Heart right ventricle (tissue), 16 donors: ENCODE results near the gene FBP1. TPM values are rescaled to one million over a fixed set of nuclear protein-coding genes. Genes with fewer than 3 reads are reported as not detected.

Experiments used
- ATAC-seq, 8 donors: fragments of 200-7000 bp; cut with Tn5 transposase; one replicate each; pipeline ENCODE4 v1.9.1; 2020; ENCODE audit warnings: mild to moderate bottlenecking in 8 of 8, moderate library complexity in 8 of 8, moderate number of reproducible peaks in 1 of 8
- DNase-seq, 2 donors: peaks; one replicate each; pipeline ENCODE4 v3.0.0-alpha.2; 2020
- H3K27ac ChIP-seq, 10 donors: fragments of 200-600 bp; sonication (generic) in 2 of 10; one replicate each; pipeline versions ENCODE4 v1.5.0 to v1.8.0; 2020 to 2022; ENCODE audit warnings: mild to moderate bottlenecking in 3 of 10
- H3K27me3 ChIP-seq, 7 donors: fragments of 200-600 bp; one replicate each; pipeline ENCODE4 v1.8.0; 2021 to 2022; ENCODE audit warnings: mild to moderate bottlenecking in 2 of 7
- H3K36me3 ChIP-seq, 9 donors: fragments of 200-600 bp; sonication (generic) in 1 of 9; one replicate each; pipeline versions ENCODE4 v1.5.0 to v1.8.0; 2020 to 2022; ENCODE audit warnings: mild to moderate bottlenecking in 2 of 9
- H3K4me1 ChIP-seq, 9 donors: fragments of 200-600 bp; sonication (generic) in 1 of 9; one replicate each; pipeline versions ENCODE4 v1.5.0 to v1.8.0; 2020 to 2022; ENCODE audit warnings: mild to moderate bottlenecking in 4 of 9
- H3K4me3 ChIP-seq, 10 donors: fragments of 200-600 bp; sonication (generic) in 2 of 10; one replicate each; pipeline versions ENCODE4 v1.5.0 to v1.8.0; 2020 to 2022; ENCODE audit warnings: mild to moderate bottlenecking in 7 of 10, moderate library complexity in 2 of 10
- H3K9me3 ChIP-seq, 11 donors: fragments of 200-600 bp in 10 of 11; sonication (generic) in 2 of 11; one replicate each; pipeline versions ENCODE4 v1.5.0 to v1.8.0; 2013 to 2022; ENCODE audit warnings: mild to moderate bottlenecking in 2 of 11, control low read depth in 1 of 11, moderate library complexity in 1 of 11
- WGBS, 2 donors: extraction: QIAGEN DNeasy Blood & Tissue Kit; methylation state at CpG; one replicate each; pipeline ENCODE4 v1.1.7; 2013; ENCODE audit warnings: inconsistent platforms in 1 of 2; 5-methylcytosine and 5-hydroxymethylcytosine counted together
- intact Hi-C, 10 donors: fragments of 100-400 bp; cut with DNase I; formaldehyde crosslinking; loops; one replicate each; pipeline versions ENCODE4 v1.11.1 to v1.14.2; 2022
- polyA plus RNA-seq, 2 donors: library from polyadenylated mRNA; stranded (reverse); fragments of 200-250 nt; gene quantifications; one replicate each; pipeline ENCODE4 v1.2.3, GENCODE V29; 2013
- total RNA-seq, 10 donors: library from RNA; stranded (reverse); fragmentation: NEBNext Ultra II Directional in 3 of 10; extraction: Animal tissue kit (Norgen Biotek cat#: 25700) in 3 of 10; gene quantifications; one replicate each; pipeline versions ENCODE4 v1.2.1 to v1.2.4, GENCODE V29; 2021 to 2023
- TF ChIP-seq, protein P1 (sequence below), 9 donors: fragments of 200-600 bp; sonication (generic) in 2 of 9; IDR thresholded peaks; one replicate each; pipeline versions ENCODE4 v1.5.0 to v1.8.0; 2021 to 2022; ENCODE audit warnings: antibody characterized with exemption in 9 of 9, mild to moderate bottlenecking in 5 of 9, moderate library complexity in 1 of 9
- donor health status: Arrhythmogenic right ventricular cardiomyopathy.
- donor health status: ischemic (EF 13 %, LVEDD 7.1; RV severe dilation, severe dysfunction).
- donor health status: healthy with polysubstance abuse.
- donor health status: DM: no; HTN: yes; CAD: no.
- donor health status: DM: no; HTN: no; CAD: no.
- donor health status: ischemic (EF 25% LVEDD 6.9; RV normal size, moderate dysfunction).
- donor health status: ischemic (EF 25% LVEDD 5.7; RV mildly dilated, moderate dysfunction).
- donor health status: healthy.
- donor health status: DM: yes; HTN: yes; CAD: no.
- donor health status: Ischemic cardiomyopathy.
- donor health status: ischemic (EF 35%, LVEDD 5.7; RV mildly dilated, moderate dysfunction).
- donor health status: nonischemic (EF 11% LVEDD 7.7; RV severe dilation, severe dysfunction).
- donor health status: DM: yes; HTN: yes; CAD: no.
- donor health status: PGD.
- donor health status: ischemic (EF 29% LVEDD 5.4; RV normal size, mild dysfunction).
- donor health status: nonischemic (EF 23%, LVEDD 6.1; RV moderate dilation, normal function).

The FBP1 gene
- total and polyA plus RNA-seq, 12 donors, result 0.16 to 9.7 (median 0.57) TPM

DNA sequence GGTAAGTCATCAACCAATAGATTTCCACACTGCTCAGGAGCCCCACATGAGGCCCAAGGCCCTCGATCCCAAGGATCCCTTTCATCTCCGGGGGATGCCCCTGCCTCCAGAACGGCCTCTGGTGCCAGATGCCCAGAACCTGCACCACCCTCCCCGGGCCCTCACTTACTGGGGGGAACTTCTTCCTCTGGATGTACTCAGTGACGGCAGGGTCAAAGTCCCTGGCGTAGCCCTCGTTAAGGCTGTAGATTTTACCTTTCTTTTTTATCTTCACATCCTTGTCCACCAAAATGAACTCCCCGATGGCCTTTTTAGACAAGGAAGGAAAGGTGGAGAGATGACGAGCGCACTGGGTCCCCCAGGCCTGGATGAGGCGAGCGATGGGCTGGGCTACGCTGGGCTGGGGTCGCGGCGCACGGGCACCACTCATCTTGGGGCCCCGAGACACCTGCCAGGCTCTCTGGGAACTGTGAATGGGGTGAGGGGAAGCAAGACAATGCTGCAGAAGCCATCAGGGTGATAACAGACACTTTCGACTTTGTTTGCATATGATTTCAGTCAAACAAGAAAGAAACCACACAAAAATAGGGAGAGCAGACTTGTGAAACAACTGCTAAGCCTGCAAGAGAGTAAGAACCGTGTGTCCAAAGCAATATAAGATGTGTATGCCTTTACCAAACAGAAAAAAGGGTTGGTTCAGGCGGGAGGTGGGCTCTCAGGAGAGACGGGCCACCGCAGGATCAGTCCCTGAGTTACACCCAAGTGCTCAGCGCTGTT lies 32.5 kb downstream of the FBP1 start:
- ATAC-seq (no peak), DNase-seq (no peak)
- no peak overlapping the region for H3K27ac ChIP-seq
- H3K4me1 ChIP-seq, result peaks cover 0 to 4% (median 0%) of the 10 kb centered on the region in 9 donors
- 87 to 95% methylated on average over 24 of the region's 24 CpGs for WGBS, 2 donors
- intact Hi-C loops, result no loop called here
- H3K9me3 ChIP-seq, result no peaks in the 10 kb centered on the region
- H3K27me3 ChIP-seq, result peaks cover 0 to 29% (median 6%) of the 10 kb centered on the region in 7 donors
- H3K36me3 ChIP-seq, result no peaks in the 10 kb centered on the region
- TF ChIP-seq, protein P1, sequence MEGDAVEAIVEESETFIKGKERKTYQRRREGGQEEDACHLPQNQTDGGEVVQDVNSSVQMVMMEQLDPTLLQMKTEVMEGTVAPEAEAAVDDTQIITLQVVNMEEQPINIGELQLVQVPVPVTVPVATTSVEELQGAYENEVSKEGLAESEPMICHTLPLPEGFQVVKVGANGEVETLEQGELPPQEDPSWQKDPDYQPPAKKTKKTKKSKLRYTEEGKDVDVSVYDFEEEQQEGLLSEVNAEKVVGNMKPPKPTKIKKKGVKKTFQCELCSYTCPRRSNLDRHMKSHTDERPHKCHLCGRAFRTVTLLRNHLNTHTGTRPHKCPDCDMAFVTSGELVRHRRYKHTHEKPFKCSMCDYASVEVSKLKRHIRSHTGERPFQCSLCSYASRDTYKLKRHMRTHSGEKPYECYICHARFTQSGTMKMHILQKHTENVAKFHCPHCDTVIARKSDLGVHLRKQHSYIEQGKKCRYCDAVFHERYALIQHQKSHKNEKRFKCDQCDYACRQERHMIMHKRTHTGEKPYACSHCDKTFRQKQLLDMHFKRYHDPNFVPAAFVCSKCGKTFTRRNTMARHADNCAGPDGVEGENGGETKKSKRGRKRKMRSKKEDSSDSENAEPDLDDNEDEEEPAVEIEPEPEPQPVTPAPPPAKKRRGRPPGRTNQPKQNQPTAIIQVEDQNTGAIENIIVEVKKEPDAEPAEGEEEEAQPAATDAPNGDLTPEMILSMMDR (IDR thresholded peaks at IDR 0.05), result no peak
- no peak overlapping the region for H3K4me3 ChIP-seq

DNA sequence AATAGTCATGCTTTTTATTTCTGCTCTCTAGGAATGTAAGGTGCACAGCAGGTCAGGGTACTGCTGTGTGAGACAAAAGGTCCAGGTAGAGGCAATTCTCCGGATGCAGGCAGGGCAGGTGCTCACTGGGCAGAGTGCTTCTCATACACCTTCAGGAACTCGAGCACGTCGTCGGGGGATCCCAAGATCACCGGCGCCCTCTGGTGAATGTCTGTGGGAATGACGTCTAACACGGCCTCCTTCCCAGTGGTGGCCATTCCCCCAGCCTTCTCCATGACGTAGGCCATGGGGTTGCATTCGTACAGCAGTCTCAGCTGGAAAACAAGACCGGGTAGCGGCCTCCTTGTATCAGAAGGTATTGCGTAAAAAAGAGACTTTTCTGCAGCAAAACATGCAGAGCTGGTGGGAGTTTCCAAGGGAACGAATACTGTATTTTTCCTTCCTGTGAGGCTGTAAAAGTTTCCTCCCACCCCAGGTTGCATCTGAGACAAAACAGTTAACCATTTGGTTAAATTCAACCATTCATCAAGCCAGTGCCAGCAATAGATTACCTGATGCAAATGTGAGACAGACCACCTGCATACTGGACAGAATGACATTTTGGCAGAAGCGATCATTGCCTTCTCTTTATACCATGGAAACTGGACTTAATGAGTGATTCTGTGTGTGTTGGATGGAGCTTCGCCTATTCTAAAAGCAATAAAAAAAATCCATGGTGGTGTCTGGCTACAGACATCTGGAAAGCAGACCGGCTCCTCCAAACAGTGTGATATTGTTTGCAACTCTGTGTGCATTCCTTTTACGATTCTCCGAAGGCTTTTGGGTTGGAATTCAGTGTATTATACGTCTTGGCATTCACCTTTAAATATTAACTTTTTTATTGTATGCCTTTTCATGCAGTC lies 35.8 kb downstream of the FBP1 start:
- TF ChIP-seq, protein P1 (IDR thresholded peaks at IDR 0.05), result peak; percentile 15 to 78 (median 54)
- DNase-seq, result peak; percentile 44 to 55
- Histone ChIP-seq H3K27ac (no peak overlapping the region), H3K4me1 (peaks cover 0 to 4% (median 0%) of the 10 kb centered on the region in 9 donors), H3K9me3 (no peaks in the 10 kb centered on the region), H3K4me3 (no peak overlapping the region), H3K27me3 (peaks cover 0 to 21% (median 6%) of the 10 kb centered on the region in 7 donors), H3K36me3 (no peaks in the 10 kb centered on the region)
- intact Hi-C loops, result no loop called here
- ATAC-seq, result peak; percentile 38 to 91 (median 69)
- 27 to 31% methylated on average over 21 of the region's 21 CpGs for WGBS, 2 donors

DNA sequence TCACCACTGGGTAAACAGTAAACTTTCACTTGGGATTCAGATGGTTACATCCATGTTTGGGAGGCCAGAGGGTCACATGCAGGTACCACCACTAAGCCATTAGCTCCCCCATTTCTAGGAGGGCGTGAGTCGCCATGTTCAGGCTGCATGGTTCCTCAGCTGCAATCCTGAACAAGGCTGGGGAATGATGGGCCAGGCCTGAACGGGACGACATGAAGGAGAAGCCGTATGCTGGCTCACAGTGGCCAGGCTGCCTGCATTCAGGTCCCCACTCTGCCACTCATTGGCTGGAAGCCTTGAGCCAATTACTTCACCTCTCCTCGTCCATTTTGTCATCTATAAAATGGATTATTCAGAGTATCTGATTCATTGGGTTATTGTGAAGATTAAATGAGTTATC lies 36.7 kb downstream of the FBP1 start:
- 81 to 87% methylated on average over 6 of the region's 6 CpGs for WGBS, 2 donors
- H3K4me3 ChIP-seq, result no peak overlapping the region
- no peaks in the 10 kb centered on the region for H3K36me3 ChIP-seq
- DNase-seq (no peak), ATAC-seq (no peak)
- H3K27me3 ChIP-seq, result peaks cover 0 to 21% (median 3%) of the 10 kb centered on the region in 7 donors
- peaks cover 0 to 4% (median 0%) of the 10 kb centered on the region in 9 donors for H3K4me1 ChIP-seq
- H3K27ac ChIP-seq, result no peak overlapping the region
- H3K9me3 ChIP-seq, result no peaks in the 10 kb centered on the region
- TF ChIP-seq, protein P1 (IDR thresholded peaks at IDR 0.05), result no peak
- intact Hi-C loops, result no loop called here

DNA sequence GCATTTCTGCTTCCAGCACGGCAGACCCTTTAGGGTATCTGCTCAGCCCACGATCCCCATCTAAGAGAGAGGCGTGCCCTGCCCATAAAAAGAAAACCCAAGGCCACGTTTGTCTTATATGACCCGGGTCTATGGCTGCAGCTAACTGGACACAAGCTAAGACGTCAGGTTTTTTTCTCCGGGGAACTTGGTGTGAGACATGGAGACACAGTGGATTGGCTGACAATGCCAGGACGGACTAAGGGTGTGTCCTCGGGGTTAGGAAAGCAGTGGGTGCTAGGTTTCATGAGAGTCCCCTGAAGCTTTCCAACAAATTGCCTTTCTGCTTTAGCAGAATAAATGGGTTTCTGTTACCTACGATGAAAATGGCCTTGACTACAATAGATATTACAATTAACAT lies 38.6 kb downstream of the FBP1 start:
- no peak for ATAC-seq
- H3K27ac ChIP-seq, result no peak overlapping the region
- DNase-seq, result no peak
- intact Hi-C loops, result no loop called here
- no peaks in the 10 kb centered on the region for H3K9me3 ChIP-seq
- peaks cover 0 to 4% (median 0%) of the 10 kb centered on the region in 9 donors for H3K4me1 ChIP-seq
- TF ChIP-seq, protein P1 (IDR thresholded peaks at IDR 0.05), result no peak
- no peaks in the 10 kb centered on the region for H3K36me3 ChIP-seq
- WGBS, 2 donors, result 60 to 89% methylated on average over 10 of the region's 10 CpGs
- H3K4me3 ChIP-seq, result no peak overlapping the region
- peaks cover 0 to 9% (median 0%) of the 10 kb centered on the region in 7 donors for H3K27me3 ChIP-seq
